Measurements from ENCODE around the gene SEMA5A.

The SEMA5A gene

DNA sequence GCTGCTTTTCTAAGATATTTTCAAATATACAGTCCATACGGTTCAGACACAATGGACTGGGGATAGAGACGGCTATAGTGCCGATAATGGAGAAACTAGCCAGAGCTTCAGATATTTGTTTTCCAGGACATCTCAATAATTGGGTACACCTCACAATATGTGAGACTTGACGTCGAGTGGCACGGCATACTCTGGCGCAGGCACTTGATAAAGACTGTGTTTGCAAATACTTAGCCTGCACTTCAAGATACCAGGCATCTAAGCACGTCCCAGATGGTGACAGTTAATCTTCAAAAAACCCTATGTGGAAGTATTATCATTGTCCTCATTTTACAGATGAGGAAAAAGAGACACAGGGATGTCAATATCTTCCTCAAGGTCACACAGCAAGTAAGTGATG lies 48.5 kb downstream of the SEMA5A start:
- H3K4me3 ChIP-seq (ENCODE audit: control insufficient read depth, low read depth, low read length), result no peak overlapping the region
- TF ChIP-seq, protein P1, sequence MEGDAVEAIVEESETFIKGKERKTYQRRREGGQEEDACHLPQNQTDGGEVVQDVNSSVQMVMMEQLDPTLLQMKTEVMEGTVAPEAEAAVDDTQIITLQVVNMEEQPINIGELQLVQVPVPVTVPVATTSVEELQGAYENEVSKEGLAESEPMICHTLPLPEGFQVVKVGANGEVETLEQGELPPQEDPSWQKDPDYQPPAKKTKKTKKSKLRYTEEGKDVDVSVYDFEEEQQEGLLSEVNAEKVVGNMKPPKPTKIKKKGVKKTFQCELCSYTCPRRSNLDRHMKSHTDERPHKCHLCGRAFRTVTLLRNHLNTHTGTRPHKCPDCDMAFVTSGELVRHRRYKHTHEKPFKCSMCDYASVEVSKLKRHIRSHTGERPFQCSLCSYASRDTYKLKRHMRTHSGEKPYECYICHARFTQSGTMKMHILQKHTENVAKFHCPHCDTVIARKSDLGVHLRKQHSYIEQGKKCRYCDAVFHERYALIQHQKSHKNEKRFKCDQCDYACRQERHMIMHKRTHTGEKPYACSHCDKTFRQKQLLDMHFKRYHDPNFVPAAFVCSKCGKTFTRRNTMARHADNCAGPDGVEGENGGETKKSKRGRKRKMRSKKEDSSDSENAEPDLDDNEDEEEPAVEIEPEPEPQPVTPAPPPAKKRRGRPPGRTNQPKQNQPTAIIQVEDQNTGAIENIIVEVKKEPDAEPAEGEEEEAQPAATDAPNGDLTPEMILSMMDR (conservative IDR thresholded peaks at IDR 0.05; ENCODE audit: control insufficient read depth, insufficient read depth, low read depth, low read length), result no peak
- no peak for DNase-seq (ENCODE audit: low read depth)

DNA sequence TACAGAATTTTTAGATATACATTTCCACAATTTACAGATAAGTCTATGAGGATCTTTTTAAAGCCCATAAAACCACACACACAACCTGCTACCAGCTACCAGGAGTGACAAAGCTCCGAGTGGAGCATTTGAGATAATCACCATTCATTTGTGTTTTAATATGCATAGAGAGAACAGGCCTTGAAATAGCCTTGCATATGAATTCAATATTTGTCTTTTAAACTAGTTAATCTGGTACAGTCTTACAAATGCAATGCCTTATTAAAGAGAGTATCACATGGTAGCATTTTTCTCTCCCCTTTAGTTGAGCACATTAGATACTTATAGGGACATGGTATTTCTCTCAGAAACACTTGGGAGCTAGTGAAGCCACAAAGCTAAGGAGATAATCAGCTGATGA lies 49.1 kb downstream of the SEMA5A start:
- no peak for DNase-seq (ENCODE audit: low read depth)
- TF ChIP-seq, protein P1 (conservative IDR thresholded peaks at IDR 0.05; ENCODE audit: control insufficient read depth, insufficient read depth, low read depth, low read length), result no peak
- H3K4me3 ChIP-seq (ENCODE audit: control insufficient read depth, low read depth, low read length), result no peak overlapping the region

DNA sequence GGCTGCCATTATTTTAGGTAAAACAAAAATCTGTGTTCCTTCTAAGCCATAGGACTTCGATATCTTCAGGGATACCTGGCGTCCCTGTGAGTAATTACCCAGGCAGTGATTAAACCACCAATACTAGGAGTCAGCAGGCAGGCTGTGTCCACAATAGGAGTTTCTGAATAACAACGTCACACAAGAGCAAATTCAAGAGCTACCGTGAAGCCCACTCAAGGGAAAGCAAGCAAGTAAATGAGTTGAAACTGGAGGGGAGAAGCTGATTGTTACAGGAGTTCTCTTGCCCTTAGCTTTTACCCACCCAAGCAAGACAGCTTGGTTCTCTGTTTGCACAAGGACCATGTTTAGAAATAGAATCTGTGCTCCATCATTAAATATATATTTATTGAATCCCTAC lies 50.8 kb downstream of the SEMA5A start:
- TF ChIP-seq, protein P1 (conservative IDR thresholded peaks at IDR 0.05; ENCODE audit: control insufficient read depth, insufficient read depth, low read depth, low read length), result no peak
- no peak overlapping the region for H3K4me3 ChIP-seq (ENCODE audit: control insufficient read depth, low read depth, low read length)
- DNase-seq (ENCODE audit: low read depth), result no peak

DNA sequence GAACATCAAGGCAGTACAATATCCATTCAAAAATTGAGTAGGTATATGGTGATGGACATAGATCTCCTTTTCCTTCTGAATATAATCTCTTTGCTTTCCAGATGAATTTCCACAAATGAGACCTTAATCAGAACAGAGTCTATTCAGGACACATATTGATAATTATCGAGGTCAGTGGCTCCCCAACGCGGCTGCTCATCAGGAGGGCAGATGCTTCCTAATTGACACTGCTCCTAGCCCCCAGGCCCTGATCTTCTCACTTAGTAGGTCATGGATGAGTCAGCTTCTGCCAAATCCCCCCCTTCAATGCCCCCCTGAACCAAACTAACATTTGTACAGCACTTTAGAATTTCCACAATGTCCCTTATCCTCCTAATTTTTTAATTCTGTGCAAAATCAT lies 51.6 kb downstream of the SEMA5A start:
- H3K4me3 ChIP-seq (ENCODE audit: control insufficient read depth, low read depth, low read length), result no peak overlapping the region
- TF ChIP-seq, protein P1 (conservative IDR thresholded peaks at IDR 0.05; ENCODE audit: control insufficient read depth, insufficient read depth, low read depth, low read length), result no peak
- DNase-seq (ENCODE audit: low read depth), result no peak

DNA sequence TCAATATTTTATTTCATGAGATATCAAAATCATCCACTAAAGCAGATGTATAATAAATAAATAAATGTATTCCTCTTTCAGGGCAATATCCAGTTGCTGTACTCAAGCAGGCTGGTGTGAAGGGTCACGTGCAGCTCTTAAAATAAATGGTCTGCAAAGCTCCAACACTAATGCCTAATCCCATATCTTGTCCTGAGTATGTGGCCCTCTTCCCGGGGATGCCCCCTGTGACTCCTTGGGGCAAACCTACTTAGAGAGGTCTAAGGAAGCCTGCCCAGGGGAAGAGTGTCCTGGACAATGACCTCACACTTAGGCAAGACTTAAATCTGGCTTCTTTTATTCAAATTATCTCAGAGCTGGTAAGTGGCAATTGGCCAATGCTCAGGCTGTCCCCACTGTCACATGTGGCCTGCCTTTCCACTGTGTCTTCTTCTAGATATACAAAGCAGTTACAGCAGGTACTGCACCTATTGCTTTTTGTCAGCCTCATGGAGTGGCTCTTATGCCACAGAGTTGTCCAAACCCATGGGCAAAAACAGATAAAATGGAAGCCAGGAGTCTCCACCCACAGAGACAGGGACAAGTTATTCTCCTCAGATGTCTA lies 55.3 kb downstream of the SEMA5A start:
- TF ChIP-seq, protein P1 (conservative IDR thresholded peaks at IDR 0.05; ENCODE audit: control insufficient read depth, insufficient read depth, low read depth, low read length), result no peak
- no peak for DNase-seq (ENCODE audit: low read depth)

DNA sequence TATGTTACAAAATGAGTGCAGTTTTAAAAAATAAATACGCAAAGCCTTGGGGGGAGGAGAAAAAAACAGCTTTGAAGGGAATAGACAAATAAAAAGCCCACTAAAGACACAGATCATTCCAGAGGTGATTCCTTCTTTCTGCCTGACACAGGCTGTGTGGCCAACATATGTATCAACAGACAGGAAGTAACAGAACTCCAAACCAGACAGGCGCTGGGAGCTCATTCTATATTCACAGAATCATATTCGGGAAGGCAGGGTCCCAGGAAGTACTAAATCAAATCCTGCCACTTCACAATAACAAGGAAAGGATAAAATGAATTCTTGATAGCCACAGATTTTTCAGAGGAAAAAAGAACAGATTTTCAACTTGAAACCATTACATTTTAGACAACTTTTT lies 62.1 kb downstream of the SEMA5A start:
- DNase-seq (ENCODE audit: low read depth), result no peak
- TF ChIP-seq, protein P1 (conservative IDR thresholded peaks at IDR 0.05; ENCODE audit: control insufficient read depth, insufficient read depth, low read depth, low read length), result no peak
- H3K4me3 ChIP-seq (ENCODE audit: control insufficient read depth, low read depth, low read length), result no peak overlapping the region

More for the DNA sequence above, 55.3 kb downstream of the SEMA5A start:
- H3K4me3 ChIP-seq (ENCODE audit: control insufficient read depth, low read depth, low read length), result no peak overlapping the region

DNA sequence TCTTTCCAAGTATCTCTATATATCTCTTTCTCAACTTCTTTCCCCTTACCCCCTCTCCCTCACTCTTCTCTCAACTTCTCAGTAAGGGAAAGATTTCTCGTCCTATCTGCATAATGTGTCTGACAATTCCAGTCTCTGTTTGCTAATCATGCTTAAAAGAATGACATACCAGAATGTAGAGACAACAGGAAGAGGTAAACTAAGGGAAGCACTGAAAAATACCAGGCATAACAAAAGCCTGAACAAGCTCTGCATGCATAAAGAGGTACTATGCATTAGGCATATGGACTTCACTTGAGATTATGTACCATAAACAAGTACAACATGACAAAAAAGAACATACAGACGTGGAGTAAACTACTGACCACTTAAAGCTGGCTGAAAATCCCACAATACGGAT lies 62.6 kb downstream of the SEMA5A start:
- DNase-seq (ENCODE audit: low read depth), result no peak
- TF ChIP-seq, protein P1 (conservative IDR thresholded peaks at IDR 0.05; ENCODE audit: control insufficient read depth, insufficient read depth, low read depth, low read length), result no peak
- H3K4me3 ChIP-seq (ENCODE audit: control insufficient read depth, low read depth, low read length), result no peak overlapping the region

All from fibroblast of mammary gland (primary cell).